GM12892 (cell line): ENCODE measurements around the gene PPP2R5E.

Experiments
- DNase-seq: peaks from one replicate; pipeline ENCODE4 v3.0.0; 2011; ENCODE audit not compliant: insufficient read length
- FAIRE-seq: peaks from 2 replicates; lab custom pipeline; 2011; peaks lifted over from hg19 to GRCh38; lab: Jason Lieb, UNC
- POLR2A ChIP-seq: IDR thresholded peaks from 2 replicates; pipeline ENCODE4 v1.6.1; 2011; ENCODE audit warnings: low read depth, low read length, control low read depth
- POLR2AphosphoS5 ChIP-seq: IDR thresholded peaks from 2 replicates; pipeline ENCODE4 v1.6.1; 2011; ENCODE audit warnings: low read depth, low read length, control low read depth
- TAF1 ChIP-seq: IDR thresholded peaks from 2 replicates; pipeline ENCODE4 v1.6.1; 2011; ENCODE audit warnings: low read depth, mild to moderate bottlenecking, control low read depth, low read length, borderline replicate concordance

PPP2R5E gene

GRCh38 chr14:63465347-63465746, 77.8 kb downstream of the PPP2R5E start:
- FAIRE-seq (no peak), DNase-seq (no peak)
- TF ChIP-seq POLR2A (no peak), POLR2AphosphoS5 (no peak)

DNA sequence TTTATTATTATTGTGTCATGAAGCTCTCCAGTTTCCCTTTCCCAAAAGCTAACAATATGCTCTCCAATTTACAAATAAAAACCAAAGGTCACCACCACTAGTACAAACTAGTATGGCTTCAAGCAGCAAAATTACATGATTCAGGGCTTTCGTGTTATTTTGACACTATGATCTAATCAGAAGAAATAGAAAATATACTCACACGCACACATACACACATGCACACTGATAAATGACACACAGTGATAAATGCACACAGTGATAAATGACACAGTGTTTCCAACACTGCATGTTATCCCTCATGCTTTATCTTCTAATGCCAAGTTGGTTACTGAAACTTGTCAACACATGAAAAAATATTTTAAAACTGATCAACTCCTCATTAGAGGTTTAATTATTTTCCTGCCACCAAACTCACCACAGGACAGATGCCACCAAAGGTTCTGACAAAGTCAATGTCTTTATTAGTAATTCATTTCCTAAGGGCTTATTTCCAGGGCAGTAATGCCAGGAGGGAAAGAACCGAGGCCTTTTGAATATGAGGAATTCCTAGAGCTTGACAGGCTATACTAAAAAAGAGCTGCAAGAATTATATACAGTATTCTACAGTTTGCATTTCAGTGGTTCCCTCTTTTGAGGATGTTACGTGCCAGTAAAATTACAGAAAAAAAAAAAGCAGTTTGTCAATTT, 82.4 kb downstream of the PPP2R5E start:
- DNase-seq (no peak), FAIRE-seq (no peak)
- TF ChIP-seq TAF1: no peak
- no peak for TF ChIP-seq POLR2AphosphoS5
- TF ChIP-seq POLR2A: no peak

DNA sequence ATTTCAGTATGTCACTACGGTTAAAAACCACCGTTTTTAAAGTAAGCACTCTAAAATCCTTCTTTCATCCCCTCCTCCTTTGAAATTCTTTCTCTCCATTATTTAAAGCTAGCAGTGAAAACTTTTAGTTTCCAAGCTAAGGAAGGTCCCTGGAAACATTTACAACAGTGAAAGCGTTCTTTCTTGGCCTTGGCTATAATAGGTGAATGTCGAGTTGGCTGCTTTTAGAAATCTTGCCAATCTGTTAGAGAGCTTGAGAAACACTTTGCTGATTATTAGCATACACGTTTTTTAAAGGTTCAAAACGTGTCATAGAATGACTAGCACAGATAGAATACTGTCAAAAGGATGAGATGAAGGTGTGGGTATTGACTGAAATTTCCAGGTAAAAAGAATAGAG, 83.4 kb downstream of the PPP2R5E start:
- TF ChIP-seq POLR2AphosphoS5 (no peak), TAF1 (no peak), POLR2A (no peak)
- DNase-seq (no peak), FAIRE-seq (no peak)

DNA sequence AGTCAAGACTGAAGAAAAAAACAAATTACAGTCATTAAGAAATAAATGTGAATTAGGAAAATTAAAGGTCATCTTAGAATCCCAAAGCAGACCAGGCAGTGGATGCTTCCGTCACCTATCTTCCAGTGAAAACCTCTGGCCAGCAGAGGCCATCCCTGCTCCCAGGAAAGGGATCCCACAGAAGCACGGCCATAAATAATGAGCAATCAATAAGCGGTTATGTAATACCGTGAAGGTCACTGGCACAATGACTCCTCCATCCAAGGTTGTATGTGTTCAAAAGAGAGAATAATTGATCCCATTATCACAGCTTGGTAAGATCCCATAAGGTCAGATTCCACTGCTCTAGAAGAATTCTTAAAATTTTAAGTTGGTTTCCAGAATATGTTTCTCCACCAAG, 85.7 kb downstream of the PPP2R5E start:
- DNase-seq (no peak), FAIRE-seq (peak; percentile 17)
- TF ChIP-seq POLR2A (no peak), TAF1 (no peak), POLR2AphosphoS5 (no peak)

DNA sequence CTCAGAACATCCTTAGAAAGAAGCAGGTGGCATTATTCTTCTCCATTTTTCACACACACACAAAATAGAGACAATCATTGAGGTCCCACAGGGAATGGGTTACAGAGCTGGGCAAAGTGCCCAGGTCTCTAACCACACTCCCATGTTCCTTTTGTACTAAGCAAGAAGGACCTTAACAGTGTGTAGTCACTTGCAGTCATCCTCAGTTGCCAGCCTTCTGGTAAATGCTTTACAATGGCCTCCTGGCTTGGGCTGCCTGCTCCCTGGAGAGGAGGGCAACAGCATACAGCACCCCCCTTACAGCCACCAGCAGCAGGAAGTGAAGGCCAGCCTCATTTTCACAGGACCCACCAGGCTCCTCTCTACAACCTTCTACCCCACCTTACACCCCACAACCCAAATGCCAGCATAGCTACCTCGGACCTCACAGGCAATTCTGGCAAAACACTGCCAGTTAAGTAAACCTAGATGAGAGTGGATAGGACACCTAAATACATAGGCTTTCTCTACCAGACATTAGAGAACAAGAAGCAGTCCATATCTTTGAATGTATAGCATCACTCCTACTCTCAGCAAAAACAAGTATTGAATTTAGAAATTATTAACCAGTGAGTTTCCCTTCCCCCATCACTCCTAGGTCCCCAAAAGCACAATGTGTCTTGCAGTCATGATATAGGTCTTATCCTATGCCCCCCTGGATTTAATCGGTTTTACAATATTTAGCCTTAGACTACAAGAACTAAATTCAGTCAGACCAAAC, 88.1 kb downstream of the PPP2R5E start:
- no peak for DNase-seq
- FAIRE-seq: no peak
- TF ChIP-seq POLR2A (no peak), POLR2AphosphoS5 (no peak), TAF1 (no peak)

- FAIRE-seq (no peak), DNase-seq (no peak)
- TF ChIP-seq TAF1 (no peak), POLR2A (no peak), POLR2AphosphoS5 (no peak)
Measured at GRCh38 chr14:63454436-63454835, 88.7 kb downstream of the PPP2R5E start.

DNA sequence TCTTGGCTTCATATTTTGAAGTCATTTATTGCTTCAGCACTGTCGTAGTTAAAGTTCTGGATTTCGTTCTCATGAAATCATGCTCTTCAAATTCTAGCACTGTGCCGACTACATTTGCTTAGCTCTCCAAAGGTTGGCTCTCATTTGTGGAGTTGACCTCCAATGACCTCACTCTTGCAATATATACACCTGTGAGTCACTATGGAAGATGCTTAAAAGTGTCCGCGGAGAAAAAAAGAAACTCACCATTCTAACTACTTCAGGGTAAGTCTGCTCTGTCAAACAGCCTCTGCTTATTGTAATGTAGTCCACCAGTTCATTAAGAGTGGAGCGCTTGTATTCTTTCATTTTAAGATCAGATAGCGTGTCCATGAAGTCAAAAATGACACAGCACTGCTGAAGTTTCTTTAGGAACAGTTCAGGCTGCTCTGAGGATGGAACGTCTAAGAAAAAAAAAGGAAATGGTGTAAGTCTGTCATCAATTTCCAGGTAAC, 89.7 kb downstream of the PPP2R5E start:
- no peak for FAIRE-seq
- DNase-seq: no peak
- TF ChIP-seq POLR2AphosphoS5 (no peak), POLR2A (no peak), TAF1 (no peak)

- TF ChIP-seq TAF1: no peak
- no peak for TF ChIP-seq POLR2AphosphoS5
- TF ChIP-seq POLR2A: no peak
- no peak for FAIRE-seq
- DNase-seq: no peak
Measured at GRCh38 chr14:63452796-63453195, 90.4 kb downstream of the PPP2R5E start.

- TF ChIP-seq TAF1 (no peak), POLR2A (no peak), POLR2AphosphoS5 (no peak)
- DNase-seq: no peak
- FAIRE-seq: no peak
Measured at GRCh38 chr14:63448841-63449240, 94.3 kb downstream of the PPP2R5E start.

DNA sequence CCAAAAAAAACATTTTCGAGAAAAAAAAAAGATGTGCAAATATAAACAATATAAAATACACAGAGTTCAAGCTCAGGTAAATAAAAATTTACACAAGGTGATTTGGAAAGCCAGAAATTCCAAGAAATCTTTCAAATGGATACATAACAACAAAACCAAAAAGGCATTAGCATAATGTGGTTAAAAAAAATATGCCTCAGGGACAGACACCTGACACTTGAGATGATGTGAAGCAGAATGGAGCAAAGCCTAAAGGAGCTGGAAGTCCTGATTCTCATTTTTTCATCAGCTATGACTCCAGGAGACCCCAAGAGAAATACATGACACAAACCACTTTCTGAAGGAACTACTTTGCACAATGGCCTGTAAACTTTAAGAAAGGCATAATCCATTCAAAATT, 98.6 kb downstream of the PPP2R5E start:
- DNase-seq: no peak
- TF ChIP-seq TAF1: no peak
- TF ChIP-seq POLR2A: no peak
- no peak for TF ChIP-seq POLR2AphosphoS5
- FAIRE-seq: no peak

- TF ChIP-seq TAF1 (no peak), POLR2AphosphoS5 (no peak), POLR2A (no peak)
- DNase-seq (no peak), FAIRE-seq (no peak)
Measured at GRCh38 chr14:63443988-63444387, 99.2 kb downstream of the PPP2R5E start.
